ENCODE data around the gene TSPAN16. TPM values are rescaled to one million over a fixed set of nuclear protein-coding genes. Genes with fewer than 3 reads are reported as not detected.

TSPAN16 gene
- total and polyA plus RNA-seq, 2 of the 13 experiments (the other 11 are each of a cell fraction or from before 2014, with no cell fraction given), result not detected

GRCh38 chr19:11324079-11324661 is 28.2 kb downstream of the TSPAN16 start (continued):
- TF ChIP-seq ZNF646 (CRISPR knock-in tag; IDR thresholded peaks at IDR 0.05) (no peak), ONECUT2 (CRISPR knock-in tag; IDR thresholded peaks at IDR 0.05) (no peak), TRIM24 (CRISPR knock-in tag; IDR thresholded peaks at IDR 0.05) (no peak), HINFP (CRISPR knock-in tag; IDR thresholded peaks at IDR 0.05; ENCODE audit: low read depth) (no peak), KLF6 (CRISPR knock-in tag; IDR thresholded peaks at IDR 0.05) (peak; percentile 72; the same call in 1 of the 2 replicates), IRF1 (CRISPR knock-in tag; IDR thresholded peaks at IDR 0.05; ENCODE audit: low read depth) (no peak), TBX2 (CRISPR knock-in tag; IDR thresholded peaks at IDR 0.05; ENCODE audit: borderline replicate concordance) (peak; percentile 57; the same call in 1 of the 2 replicates), GTF2F1 (IDR thresholded peaks at IDR 0.05; ENCODE audit: low read length) (no peak), SAP130 (CRISPR knock-in tag; IDR thresholded peaks at IDR 0.05; ENCODE audit: low read depth) (peak; percentile 63), ZNF431 (CRISPR knock-in tag; IDR thresholded peaks at IDR 0.05; ENCODE audit: borderline replicate concordance, low read depth) (no peak), HNRNPK (IDR thresholded peaks at IDR 0.05; ENCODE audit: low read depth, low read length, poor library complexity, severe bottlenecking) (no peak), ZIK1 (CRISPR knock-in tag; IDR thresholded peaks at IDR 0.05; ENCODE audit: borderline replicate concordance, low read depth) (no peak), MZF1 (CRISPR knock-in tag; IDR thresholded peaks at IDR 0.05; ENCODE audit: borderline replicate concordance) (no peak), ZBTB26 (CRISPR knock-in tag; IDR thresholded peaks at IDR 0.05; ENCODE audit: borderline replicate concordance) (no peak), CSRNP1 (CRISPR knock-in tag; IDR thresholded peaks at IDR 0.05) (0 out of 2 replicates have a peak, but pooled peaks have one; percentile 38), ZNF556 (CRISPR knock-in tag; IDR thresholded peaks at IDR 0.05; ENCODE audit: borderline replicate concordance) (no peak), ZSCAN29 (CRISPR knock-in tag; conservative IDR thresholded peaks at IDR 0.05) (0 out of 2 replicates have a peak, but pooled peaks have one; percentile 59)
